ENCODE measurements around the gene AIP. TPM values are rescaled to one million over a fixed set of nuclear protein-coding genes. Genes with fewer than 3 reads are reported as not detected.
A peak's percentile ranks its signal among the peaks of the same experiment; 100 is the strongest.

AIP gene
- total RNA-seq, 1 experiment from 2014 or later = 61.0 TPM

DNA sequence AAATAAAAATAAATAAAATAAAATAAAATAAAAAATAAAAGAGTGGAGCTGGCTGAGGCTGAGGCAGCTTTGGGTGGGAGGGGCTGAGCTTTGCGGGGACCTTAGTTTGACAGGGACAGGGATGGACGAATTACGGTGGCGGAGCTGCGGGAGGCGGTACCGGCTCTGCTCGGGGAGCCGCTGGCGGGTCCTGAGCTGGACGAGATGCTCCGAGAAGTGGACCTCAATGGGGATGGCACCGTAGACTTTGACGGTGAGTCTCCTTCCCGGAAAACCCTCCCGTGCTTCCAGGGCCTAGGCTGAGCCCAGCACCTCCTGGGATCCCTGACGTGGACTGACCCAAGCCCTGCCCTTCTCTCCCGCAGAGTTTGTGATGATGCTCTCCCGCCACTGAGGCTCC lies 24.6 kb upstream of the AIP start:
- Histone ChIP-seq H4K20me1 (ENCODE audit: insufficient read depth) (no peaks in the 10 kb centered on the region), H3K27ac (ENCODE audit: low read depth, low read length) (no peak overlapping the region), H3K79me2 (ENCODE audit: insufficient read depth, low read length) (no peaks in the 10 kb centered on the region), H3K9me3 (ENCODE audit: control insufficient read depth in 1 of 2, insufficient read depth in 1 of 2, low read depth in 1 of 2, low read length in 2 of 2) (no peaks in the 10 kb centered on the region), H3K4me1 (ENCODE audit: control insufficient read depth in 1 of 2, insufficient read depth in 2 of 2, low read length in 2 of 2) (peaks cover 4 to 7% of the 10 kb centered on the region in 2 experiments), H3K9ac (ENCODE audit: low read length) (no peak overlapping the region), H3K4me2 (ENCODE audit: low read length) (no peak overlapping the region), H3K36me3 (ENCODE audit: control insufficient read depth in 1 of 2, insufficient read depth in 2 of 2, low read length in 2 of 2) (no peaks in the 10 kb centered on the region), H3K4me3 (replicated peaks in 1 of 2; ENCODE audit: low read depth in 1 of 2, low read length in 2 of 2) (no peak overlapping the region), H3K27me3 (ENCODE audit: insufficient read depth, low read length) (no peaks in the 10 kb centered on the region), H3K9me2 (ENCODE audit: insufficient read depth) (no peaks in the 10 kb centered on the region), H2AFZ (ENCODE audit: low read depth, low read length, poor library complexity, severe bottlenecking) (no peak overlapping the region)
- POLR2A ChIA-PET = no interaction called here
- intact Hi-C loops (cut with micrococcal nuclease) = no loop called here
- TF ChIP-seq FOSL1 (IDR thresholded peaks at IDR 0.05; ENCODE audit: low read depth) = no peak
- BruUV-seq (replicated peaks) = no TSS peak
- CTCF ChIA-PET = no interaction called here
- RAD21 ChIA-PET (ENCODE audit: low non-redundant PET in 1 of 2, low total read pairs in 2 of 2, uncharacterized antibody in 2 of 2, unreplicated experiment in 2 of 2) = no interaction called here
- ATAC-seq = no peak
- DNase-seq (ENCODE audit: low read depth, low spot score) = no peak

DNA sequence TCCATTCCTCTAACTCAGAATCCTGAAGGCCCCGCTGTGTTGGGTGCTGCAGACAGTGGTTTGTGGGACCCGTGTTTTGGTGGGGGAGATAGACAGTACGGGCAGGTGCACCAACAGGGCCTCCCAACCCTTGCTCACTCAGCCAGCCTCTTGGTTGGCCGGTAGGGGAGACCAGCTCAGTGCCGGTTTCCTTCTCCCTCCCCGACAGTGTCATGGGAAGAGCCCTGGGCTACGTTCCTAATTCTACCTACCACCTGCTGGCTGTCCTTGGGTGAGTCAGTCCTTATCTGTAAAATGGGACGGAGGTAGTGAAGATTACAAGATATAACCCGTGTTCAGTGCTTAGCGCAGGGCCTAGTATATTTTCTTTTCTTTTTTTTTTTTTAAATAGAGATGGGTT lies 19.6 kb upstream of the AIP start:
- peak overlapping the region; percentile 100 for H3K4me2 ChIP-seq (ENCODE audit: low read length)
- no peak overlapping the region for H2AFZ ChIP-seq (ENCODE audit: low read depth, low read length, poor library complexity, severe bottlenecking)
- POLR2A ChIA-PET = no interaction called here
- 0 out of 4 replicates have a peak overlapping the region, but pooled peaks of 1 of the 2 experiments have one; percentile 96 for H3K4me3 ChIP-seq (replicated peaks in 1 of 2; ENCODE audit: low read depth in 1 of 2, low read length in 2 of 2)
- intact Hi-C loops (cut with micrococcal nuclease) = no loop called here
- H3K9me2 ChIP-seq (ENCODE audit: insufficient read depth) = no peaks in the 10 kb centered on the region
- no peak for DNase-seq (ENCODE audit: low read depth, low spot score)
- peak overlapping the region; percentile 98 for H3K27ac ChIP-seq (ENCODE audit: low read depth, low read length)
- peaks cover 35 to 51% of the 10 kb centered on the region in 2 experiments for H3K4me1 ChIP-seq (ENCODE audit: control insufficient read depth in 1 of 2, insufficient read depth in 2 of 2, low read length in 2 of 2)
- H3K9me3 ChIP-seq (ENCODE audit: control insufficient read depth in 1 of 2, insufficient read depth in 1 of 2, low read depth in 1 of 2, low read length in 2 of 2) = no peaks in the 10 kb centered on the region
- RAD21 ChIA-PET (ENCODE audit: low non-redundant PET in 1 of 2, low total read pairs in 2 of 2, uncharacterized antibody in 2 of 2, unreplicated experiment in 2 of 2) = no interaction called here
- no TSS peak for BruUV-seq (replicated peaks)
- no peak for TF ChIP-seq POLR2AphosphoS5 (IDR thresholded peaks at IDR 0.05; ENCODE audit: low read depth, low read length)
- no peak for TF ChIP-seq EZH2phosphoT487 (IDR thresholded peaks at IDR 0.05; ENCODE audit: borderline replicate concordance)
- TF ChIP-seq, protein P1, sequence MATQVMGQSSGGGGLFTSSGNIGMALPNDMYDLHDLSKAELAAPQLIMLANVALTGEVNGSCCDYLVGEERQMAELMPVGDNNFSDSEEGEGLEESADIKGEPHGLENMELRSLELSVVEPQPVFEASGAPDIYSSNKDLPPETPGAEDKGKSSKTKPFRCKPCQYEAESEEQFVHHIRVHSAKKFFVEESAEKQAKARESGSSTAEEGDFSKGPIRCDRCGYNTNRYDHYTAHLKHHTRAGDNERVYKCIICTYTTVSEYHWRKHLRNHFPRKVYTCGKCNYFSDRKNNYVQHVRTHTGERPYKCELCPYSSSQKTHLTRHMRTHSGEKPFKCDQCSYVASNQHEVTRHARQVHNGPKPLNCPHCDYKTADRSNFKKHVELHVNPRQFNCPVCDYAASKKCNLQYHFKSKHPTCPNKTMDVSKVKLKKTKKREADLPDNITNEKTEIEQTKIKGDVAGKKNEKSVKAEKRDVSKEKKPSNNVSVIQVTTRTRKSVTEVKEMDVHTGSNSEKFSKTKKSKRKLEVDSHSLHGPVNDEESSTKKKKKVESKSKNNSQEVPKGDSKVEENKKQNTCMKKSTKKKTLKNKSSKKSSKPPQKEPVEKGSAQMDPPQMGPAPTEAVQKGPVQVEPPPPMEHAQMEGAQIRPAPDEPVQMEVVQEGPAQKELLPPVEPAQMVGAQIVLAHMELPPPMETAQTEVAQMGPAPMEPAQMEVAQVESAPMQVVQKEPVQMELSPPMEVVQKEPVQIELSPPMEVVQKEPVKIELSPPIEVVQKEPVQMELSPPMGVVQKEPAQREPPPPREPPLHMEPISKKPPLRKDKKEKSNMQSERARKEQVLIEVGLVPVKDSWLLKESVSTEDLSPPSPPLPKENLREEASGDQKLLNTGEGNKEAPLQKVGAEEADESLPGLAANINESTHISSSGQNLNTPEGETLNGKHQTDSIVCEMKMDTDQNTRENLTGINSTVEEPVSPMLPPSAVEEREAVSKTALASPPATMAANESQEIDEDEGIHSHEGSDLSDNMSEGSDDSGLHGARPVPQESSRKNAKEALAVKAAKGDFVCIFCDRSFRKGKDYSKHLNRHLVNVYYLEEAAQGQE (IDR thresholded peaks at IDR 0.05; ENCODE audit: low read depth) = no peak
- no peak for TF ChIP-seq SRF (IDR thresholded peaks at IDR 0.05; ENCODE audit: low read depth)
- no peak for TF ChIP-seq ZNF274 (IDR thresholded peaks at IDR 0.05; ENCODE audit: low read depth, low read length)
- TF ChIP-seq ELF1 (IDR thresholded peaks at IDR 0.05; ENCODE audit: borderline replicate concordance, low read depth) = no peak
- no peak for TF ChIP-seq FOSL1 (IDR thresholded peaks at IDR 0.05; ENCODE audit: low read depth)
- no peak for TF ChIP-seq POLR2A (IDR thresholded peaks at IDR 0.05; ENCODE audit: borderline replicate concordance, extremely low read depth, insufficient read depth, insufficient read length)
- TF ChIP-seq SIN3A (IDR thresholded peaks at IDR 0.05; ENCODE audit: low read depth) = no peak
- TF ChIP-seq, protein P2, sequence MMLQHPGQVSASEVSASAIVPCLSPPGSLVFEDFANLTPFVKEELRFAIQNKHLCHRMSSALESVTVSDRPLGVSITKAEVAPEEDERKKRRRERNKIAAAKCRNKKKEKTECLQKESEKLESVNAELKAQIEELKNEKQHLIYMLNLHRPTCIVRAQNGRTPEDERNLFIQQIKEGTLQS (IDR thresholded peaks at IDR 0.05) = no peak
- TF ChIP-seq TCF7L2 (IDR thresholded peaks at IDR 0.05; ENCODE audit: borderline replicate concordance, extremely low read depth, insufficient read depth, insufficient read length) = no peak
- TF ChIP-seq CEBPB (IDR thresholded peaks at IDR 0.05; ENCODE audit: low read depth) = no peak
- no peak for TF ChIP-seq JUND (IDR thresholded peaks at IDR 0.05)
- no peak for TF ChIP-seq CBX3 (IDR thresholded peaks at IDR 0.05; ENCODE audit: low read depth)
- no peak for TF ChIP-seq EGR1 (IDR thresholded peaks at IDR 0.05; ENCODE audit: low read depth)
- TF ChIP-seq, protein P3, sequence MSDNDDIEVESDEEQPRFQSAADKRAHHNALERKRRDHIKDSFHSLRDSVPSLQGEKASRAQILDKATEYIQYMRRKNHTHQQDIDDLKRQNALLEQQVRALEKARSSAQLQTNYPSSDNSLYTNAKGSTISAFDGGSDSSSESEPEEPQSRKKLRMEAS (IDR thresholded peaks at IDR 0.05) = no peak
- TF ChIP-seq EZH2 (IDR thresholded peaks at IDR 0.05) = no peak
- TF ChIP-seq YY1 (IDR thresholded peaks at IDR 0.05; ENCODE audit: extremely low read depth, insufficient replicate concordance, low read depth, low read length) = no peak
- no peak for TF ChIP-seq RAD21 (IDR thresholded peaks at IDR 0.05; ENCODE audit: low read depth)
- H3K27me3 ChIP-seq (ENCODE audit: insufficient read depth, low read length) = no peaks in the 10 kb centered on the region
- ATAC-seq = no peak
- H3K79me2 ChIP-seq (ENCODE audit: insufficient read depth, low read length) = peaks cover 9% of the 10 kb centered on the region; the same call in 1 of the 2 replicates
- no peaks in the 10 kb centered on the region for H4K20me1 ChIP-seq (ENCODE audit: insufficient read depth)
- H3K36me3 ChIP-seq (ENCODE audit: control insufficient read depth in 1 of 2, insufficient read depth in 2 of 2, low read length in 2 of 2) = no peaks in the 10 kb centered on the region
- peak overlapping the region; percentile 97 for H3K9ac ChIP-seq (ENCODE audit: low read length)
- CTCF ChIA-PET = no interaction called here

Data from HCT116 (cell line).